ENCODE measurements around the gene TMEM116.
"Not testable (repeated sequence)": the region's sequence is repeated elsewhere in the genome, so short reads cannot be mapped to it uniquely, and the experiment has no call there.

Gene TMEM116
- total RNA-seq = 29.5 to 46.7 reads per million in 2 donors

DNA sequence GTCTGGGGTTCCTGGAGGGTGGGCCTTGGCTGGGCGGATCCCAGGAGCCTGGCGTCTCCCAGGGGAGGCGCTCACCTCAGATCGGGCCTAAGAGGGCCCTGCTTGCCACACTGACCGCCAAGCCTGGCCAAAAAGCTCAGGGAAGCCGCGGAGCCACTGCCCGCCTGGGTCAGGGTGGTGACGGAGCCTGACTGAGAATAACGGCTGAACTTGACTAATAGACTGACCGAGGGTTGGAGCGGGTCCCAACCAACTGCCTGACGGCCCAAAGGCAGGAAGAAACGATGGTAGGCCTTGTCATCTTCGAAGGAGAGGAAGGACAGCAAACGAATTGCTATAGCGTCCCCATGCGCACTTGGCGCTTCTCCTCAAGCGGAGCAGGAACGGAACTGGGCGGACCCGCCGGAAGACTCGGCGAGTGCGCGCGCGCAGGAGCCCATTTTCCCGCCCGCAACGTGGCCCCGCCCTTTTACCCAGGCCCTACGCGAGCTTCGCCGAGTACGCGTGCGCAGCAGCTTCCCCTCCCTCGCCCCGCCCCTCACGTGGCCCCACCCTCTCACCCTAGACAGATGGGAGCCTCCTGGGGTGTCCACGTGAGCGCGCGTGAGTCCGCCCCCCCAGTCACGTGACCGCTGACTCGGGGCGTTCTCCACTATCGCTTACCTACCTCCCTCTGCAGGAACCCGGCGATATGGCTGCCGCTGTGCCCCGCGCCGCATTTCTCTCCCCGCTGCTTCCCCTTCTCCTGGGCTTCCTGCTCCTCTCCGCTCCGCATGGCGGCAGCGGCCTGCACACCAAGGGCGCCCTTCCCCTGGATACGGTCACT lies at the start of gene TMEM116, which contains the start of gene ERP29:
Gene TMEM116, minus strand, starts transcription at position 391 of the 826 bp plus-strand sequence. CDS start 7,895 bp downstream, outside the sequence.
Gene ERP29, plus strand, starts transcription at position 652 of the 826 bp plus-strand sequence. Its CDS starts 40 bp downstream, at position 692.
- DNase-seq = peak; percentile 100

GRCh38 chr12:112061137-112061536 lies 48.2 kb upstream of the TMEM116 start:
- DNase-seq = no peak

- DNase-seq = no peak
These were observed 36.4 kb upstream of the TMEM116 start for GRCh38 chr12:112049351-112049750.

DNA sequence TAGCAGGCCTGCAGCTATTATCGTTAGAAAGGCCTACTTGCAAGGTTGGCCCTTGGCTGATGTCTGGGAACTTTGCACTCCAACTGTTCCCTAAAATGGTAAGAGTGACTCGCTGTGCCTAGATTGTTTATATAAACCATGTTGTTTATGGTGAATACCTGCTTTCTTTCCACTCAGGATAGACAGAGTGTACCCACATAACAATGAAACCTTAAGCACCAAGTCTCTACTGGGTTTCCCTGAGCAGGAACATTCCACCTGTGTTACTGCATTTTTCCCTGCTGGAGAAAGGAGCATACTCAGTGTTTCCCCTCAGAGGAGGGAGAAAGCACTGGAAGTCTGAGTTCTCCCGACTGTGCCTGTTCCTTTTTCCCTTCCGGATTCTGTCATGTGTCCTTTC lies 33.0 kb upstream of the TMEM116 start:
- no peak for DNase-seq

DNA sequence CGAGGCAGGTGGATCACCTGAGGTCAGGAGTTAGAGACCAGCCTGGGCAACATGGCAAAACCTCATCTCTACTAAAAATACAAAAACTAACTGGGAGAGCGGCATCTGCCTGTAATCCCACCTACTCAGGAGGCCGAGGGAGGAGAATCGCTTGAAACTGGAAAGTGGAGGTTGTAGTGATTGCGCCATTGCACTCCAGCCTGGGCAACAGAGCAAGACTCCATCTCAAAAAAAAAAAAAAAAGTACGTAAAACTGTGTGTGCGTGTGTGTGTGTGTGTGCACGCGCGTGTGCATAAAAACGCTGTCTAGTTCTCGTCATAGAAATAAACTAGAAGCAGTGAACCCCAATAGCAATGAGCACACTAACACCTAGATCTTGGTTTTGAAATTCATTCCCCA lies 23.6 kb upstream of the TMEM116 start:
- DNase-seq = not testable (repeated sequence)

DNA sequence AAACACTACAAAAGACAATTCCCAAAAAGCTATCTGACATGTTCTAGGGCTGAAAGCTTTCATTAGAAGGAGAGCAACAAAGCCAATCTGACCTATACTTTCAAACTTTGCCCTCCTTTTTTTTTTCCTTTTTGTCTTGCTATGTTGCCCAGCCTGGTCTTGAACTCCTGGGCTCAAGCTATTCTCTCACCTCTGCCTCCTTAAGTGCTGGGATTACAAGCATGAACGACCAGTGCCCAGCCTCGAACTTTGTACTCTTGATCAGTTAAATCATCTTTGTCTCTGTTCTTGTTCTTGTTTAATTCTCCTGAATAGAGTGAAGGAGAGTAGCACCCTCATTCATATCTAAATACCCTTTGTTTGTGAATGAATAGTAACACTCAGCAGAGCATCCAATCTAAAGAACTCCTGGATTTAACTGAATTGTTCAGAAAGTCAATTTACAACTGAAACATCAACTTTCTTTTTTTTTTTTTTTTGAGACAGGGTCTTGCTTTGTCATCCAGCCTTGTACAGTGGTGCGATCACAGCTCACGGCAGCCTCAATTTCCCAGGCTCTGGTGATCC lies 22.3 kb upstream of the TMEM116 start:
- DNase-seq = no peak

DNA sequence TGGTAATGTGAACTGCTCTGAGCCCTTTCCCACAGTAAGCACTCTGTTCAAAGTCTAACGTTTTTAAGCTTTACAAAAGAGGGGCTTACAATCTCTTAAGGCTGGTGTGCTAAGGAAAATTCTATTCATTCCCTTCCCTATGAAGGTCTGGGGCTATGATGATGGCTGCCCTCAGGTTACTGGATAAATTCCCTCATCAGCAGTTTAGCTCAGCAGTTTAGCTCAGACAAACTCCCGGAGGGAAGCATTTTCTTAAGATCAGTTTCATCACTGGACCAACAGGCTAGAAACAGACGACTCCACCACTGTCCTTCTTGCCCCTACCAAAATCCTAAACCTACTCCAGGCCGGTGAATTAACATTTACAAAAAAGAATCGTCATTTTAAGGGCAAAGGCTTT lies 19.3 kb upstream of the TMEM116 start:
- DNase-seq = no peak

GRCh38 chr12:112031472-112031871 lies 18.5 kb upstream of the TMEM116 start:
- no peak for DNase-seq

GRCh38 chr12:112029301-112029700 lies 16.3 kb upstream of the TMEM116 start:
- no peak for DNase-seq

GRCh38 chr12:112025808-112026375 lies 12.9 kb upstream of the TMEM116 start:
- DNase-seq = no peak

GRCh38 chr12:112023759-112024396 lies 10.9 kb upstream of the TMEM116 start:
- no peak for DNase-seq

DNA sequence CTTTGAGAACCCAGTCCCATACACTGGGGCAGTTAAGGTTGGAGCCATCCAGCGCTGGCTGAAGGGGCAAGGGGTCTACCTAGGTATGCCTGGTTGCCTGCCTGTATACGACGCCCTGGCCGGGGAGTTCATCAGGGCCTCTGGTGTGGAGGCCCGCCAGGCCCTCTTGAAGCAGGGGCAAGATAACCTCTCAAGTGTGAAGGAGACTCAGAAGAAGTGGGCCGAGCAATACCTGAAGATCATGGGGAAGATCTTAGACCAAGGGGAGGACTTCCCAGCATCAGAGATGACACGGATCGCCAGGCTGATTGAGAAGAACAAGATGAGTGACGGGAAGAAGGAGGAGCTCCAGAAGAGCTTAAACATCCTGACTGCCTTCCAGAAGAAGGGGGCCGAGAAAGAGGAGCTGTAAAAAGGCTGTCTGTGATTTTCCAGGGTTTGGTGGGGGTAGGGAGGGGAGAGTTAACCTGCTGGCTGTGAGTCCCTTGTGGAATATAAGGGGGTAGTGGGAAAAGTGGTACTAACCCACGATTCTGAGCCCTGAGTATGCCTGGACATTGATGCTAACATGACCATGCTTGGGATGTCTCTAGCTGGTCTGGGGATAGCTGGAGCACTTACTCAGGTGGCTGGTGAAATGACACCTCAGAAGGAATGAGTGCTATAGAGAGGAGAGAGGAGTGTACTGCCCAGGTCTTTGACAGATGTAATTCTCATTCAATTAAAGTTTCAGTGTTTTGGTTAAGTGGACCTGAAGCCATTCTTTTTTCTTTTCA lies 9.5 kb upstream of the TMEM116 start:
- DNase-seq = no peak

DNA sequence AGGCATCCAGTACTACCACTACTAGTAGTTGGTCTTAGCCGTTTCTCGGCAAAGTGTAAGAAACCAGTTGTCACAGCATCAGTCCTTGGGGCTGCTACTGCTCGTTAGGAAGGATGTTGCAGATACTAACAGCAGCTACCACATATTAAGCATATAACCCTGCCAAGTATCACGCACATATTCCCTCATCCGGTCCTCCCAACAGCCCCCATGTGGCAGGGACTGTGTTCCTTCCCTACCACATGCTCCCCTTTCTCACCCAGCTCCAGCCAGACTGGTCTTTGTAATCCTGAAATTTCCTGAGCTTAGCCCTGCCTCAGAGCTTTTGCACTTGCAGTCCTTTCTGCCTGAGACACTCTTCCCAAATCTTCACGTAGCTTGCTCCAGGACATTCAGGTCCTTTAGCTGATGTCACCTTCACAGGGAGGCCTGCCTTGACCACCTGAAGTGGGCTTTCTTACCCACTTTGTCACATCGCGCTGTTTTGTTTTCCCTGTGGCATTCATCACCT lies 8.0 kb upstream of the TMEM116 start:
- DNase-seq = no peak

DNA sequence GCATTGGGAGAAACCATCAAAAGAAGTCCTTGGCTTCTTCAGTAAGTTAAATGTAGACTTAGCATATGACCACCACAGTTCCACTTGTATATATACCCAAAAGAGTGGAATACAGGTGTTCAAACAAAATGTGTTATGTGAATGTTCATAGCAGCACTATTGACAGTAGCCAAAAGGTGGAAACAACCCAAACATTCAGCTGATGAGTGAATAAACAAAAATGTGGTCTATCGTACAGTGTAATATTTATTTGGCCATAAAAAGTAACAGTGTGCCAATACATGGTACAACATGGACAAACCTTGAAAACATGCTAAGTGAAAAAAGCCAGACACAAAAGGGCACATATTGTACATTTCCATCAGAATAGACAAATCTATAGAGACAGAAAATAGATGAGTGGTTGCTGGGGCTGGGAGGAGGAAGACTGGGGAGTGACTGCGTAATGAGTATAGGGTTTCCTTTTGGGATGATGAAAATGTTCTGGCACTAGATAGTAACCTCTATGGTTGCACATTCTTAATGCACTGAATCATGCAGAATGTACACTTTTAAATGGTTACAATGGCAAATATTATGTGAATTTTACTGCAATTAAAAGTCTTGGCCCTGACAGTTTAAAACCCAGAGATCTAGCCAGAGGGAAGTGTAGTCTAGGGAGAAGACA lies 5.7 kb upstream of the TMEM116 start:
- DNase-seq = no peak

DNA sequence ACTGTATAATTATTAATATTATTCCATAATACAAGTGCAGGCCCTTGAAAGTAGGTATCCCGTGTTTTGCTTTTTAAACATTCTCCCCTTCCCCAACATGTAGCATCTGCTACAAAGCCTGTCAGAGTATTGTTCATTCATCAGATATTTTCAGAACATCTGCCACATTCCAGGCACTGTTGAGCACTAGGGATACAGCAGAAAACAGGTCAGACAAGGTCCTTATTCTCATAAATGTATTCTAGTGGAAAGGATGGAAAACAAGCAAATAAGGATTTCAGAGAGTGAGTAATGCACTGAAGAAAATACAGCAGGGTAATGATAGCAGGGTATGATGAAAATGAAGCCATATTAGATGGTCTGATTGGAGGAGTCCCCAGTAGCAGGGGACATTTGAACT lies 4.1 kb upstream of the TMEM116 start:
- no peak for DNase-seq

DNA sequence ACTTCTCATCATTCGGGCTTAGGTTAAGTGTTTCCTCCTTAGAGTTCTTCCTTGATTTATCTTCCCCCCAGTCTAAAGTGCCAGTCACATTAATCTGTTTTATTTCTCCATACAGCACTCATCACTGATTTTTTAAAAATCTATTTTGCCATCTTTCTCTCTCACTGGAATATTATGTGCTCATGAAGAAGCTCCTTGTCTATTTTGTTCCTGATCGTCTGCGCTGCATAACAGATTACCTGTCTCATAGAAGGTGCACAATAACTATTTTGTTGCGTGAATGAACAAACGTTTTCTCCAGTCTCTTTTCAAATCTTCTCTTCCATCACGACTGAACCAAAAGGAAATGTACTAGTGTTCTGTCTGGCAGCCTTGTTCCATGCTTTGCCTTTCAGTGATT lies 3.0 kb upstream of the TMEM116 start:
- no peak for DNase-seq

GRCh38 chr12:112013601-112014402 lies 837 bp upstream of the TMEM116 start:
- peak; percentile 25 for DNase-seq

DNA sequence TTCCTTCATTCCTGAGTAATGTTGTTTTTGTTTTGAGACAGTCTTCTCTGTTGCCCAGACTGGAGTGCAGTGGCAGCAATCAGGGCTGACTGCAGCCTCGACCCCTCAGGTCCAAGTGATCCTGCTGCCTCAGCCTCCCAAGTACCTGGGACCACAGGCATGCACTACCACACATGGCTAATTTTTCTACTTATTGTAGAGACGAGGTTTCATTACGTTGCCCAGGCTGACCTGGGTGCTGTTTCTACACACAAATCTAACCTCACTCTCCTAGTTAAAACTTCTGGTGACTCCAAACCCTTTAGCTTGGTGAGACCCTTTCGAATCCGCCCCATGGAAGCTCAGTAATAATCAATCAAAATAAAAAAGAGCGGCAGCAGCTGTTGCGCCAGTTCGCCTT lies 1.3 kb downstream of the TMEM116 start:
- no peak for DNase-seq

DNA sequence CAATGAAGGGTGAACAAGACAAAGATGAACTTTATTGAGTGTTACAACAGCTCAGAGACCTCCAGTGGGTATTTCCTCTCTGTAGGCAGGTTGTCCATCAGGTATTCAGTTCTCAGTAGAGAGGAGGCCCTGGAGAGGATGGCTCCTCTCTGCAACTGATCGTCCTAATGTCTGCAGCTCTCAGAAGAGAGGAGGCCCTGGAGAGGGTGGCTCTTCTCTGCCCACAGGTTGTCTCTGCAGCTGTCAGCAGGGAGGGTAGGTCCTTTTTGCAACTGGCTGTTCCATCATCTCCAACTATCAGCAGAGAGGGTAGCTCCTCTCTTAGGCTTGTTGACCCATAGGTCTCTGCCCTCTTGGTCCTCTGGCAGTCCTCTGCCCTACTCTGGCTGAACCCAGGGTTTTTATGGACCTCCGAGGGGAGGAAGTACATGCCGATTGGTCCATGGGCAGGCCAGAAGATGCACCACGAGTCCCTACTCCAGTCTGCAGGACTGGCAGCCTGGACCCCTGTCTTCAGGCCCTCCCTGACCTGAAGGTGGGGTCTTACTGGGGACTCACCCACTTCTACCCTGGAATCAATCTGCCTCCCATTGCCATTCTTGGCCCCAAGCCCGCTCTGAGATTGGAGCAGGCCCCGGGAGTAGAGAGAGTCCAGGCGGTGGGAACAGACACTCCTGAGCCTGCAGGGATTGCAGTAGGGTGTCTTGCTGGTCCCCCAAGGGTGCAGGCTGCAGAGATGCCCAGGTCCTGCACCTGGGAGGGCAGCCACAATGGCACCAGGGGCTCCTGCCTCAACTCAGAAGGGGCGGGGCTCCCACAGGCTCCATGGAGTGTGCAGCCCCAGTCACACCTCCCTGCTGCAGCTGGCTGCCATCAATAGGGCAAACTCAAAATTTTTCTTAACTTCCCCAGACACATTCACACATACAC lies 2.3 kb downstream of the TMEM116 start:
- DNase-seq = no peak

GRCh38 chr12:112009596-112009995 lies 3.4 kb downstream of the TMEM116 start:
- DNase-seq = not testable (repeated sequence)

Data from activated gamma-delta T cell (primary cell).